ENCODE measurements around the gene CRIP2.
A peak's percentile ranks its signal among the peaks of the same experiment; 100 is the strongest.

The CRIP2 gene

DNA sequence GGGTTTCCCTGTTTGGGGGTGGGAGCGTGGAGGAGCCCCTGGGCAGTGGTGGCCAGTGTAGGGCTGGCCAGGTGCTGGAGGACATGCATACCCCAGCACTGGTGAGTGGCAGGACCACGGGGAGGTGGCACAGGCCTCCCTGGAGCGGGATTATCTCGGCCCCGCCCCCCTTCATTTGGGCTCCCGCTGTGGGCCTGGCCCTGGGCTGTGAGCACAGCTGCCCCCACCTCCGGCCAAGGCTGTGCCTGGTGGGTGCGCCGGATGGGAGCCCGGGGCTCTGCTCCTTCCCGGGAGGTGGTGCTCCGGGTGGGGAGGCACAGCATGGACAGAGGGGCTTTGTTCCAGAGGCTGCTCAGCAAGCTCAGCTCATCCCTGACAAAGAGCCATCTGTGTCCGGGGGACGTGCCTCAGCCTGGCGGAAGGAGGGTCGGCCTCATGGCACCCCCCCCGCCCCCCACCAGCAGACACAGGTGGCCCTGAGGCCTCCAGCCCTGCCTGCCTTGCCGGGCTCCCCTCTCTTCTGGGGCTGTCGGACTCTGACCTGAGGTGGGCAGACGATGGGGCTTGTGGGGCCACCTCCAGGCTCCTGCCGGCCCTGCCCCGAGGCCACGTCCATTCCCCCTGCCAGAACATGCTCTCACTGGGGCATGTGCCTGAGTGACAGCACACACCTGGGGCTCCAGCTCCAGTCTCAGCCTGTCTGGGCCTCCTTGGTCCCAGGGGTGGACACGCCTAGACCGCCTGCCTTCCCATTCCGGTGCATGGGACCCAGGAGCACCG, 24.8 kb downstream of the CRIP2 start:
- no peak for DNase-seq (ENCODE audit: low spot score)

DNA sequence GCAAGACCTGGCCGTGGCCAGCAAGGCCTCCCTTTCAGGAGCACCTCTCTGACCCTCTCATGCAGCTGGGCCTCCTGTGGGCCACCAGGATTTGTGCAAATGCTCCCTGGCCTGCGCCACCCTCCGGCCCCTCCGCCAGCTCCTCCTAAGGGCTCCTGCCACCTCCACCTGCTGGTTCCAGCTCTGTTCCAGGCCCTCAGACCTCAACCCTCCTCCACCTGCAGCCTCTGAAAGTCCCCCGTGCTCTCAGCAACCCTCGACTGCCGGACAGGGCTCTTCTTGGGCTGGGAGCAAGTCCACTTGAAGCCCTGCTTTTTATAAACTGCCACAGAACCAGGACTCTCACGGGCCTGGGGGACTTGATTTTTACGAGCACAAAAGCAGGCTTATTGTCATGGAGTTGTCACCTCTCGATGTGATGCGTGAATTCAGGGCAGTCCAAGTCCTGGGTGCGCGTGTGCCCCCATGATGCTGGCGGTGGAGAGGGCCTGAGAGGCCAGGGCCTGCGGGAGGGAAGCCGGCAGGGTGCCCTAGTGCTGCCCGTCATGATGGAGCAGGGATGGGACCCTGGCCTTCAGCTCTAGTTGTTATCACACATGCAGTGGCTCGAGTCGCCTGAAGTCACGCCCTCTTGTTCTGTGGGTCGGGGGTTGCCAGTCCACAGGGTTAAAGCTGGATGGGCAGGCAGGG, 25.6 kb downstream of the CRIP2 start:
- no peak for DNase-seq (ENCODE audit: low spot score)

DNA sequence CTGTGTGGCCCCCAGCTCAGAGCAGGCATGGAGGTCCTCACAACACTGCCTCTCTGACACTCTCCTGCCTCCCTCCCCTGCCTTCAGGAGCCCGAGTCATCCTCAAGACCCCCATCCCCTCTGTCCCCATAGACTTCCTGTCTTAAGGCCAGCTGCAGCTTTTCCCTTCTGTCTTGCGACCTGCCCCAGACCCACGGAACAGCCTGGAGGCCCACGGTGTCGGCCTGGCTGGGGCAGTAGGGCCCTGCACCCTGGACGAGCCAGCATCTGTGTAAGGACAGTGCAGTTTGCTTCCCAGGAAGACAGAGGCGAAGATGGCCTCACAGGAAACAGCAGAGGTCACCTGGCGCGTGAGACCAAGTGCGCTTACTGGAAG, 26.1 kb downstream of the CRIP2 start:
- no peak for DNase-seq (ENCODE audit: low spot score)

DNA sequence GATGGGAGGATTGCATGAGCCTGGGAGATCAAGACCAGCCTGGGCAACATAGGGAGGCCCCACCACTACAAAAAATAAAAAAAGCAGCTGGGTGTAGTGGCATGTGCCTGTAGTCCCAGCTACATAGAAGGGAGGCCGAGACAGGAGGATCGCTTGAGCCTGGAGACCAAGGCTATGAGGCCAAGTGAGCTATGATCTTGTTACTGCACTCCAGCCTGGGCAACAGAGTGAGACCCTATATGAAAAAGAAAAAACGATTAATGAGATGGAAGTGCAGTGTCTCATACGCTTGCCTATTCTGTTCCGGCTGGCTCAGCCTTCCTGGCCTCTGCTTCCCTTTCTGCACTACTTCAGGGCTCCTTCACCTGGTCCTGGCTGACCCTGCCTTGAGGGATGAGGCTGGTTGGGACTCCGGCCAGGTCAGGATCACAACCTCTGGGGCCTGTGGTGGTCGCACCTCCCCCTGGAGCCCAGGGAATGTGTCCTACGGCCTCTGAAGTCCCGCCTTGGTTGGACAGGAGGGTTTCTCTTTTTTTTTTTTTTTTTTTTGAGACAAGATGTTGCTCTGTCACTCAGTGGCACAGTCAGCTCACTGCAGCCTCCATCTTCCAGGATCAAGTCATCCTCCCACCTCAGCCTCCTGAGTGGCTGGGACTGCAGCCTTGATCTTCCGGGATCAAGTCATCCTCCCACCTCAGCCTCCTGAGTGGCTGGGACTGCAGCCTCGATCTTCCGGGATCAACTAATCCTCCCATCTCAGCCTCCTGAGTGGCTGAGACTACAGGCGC, 27.1 kb downstream of the CRIP2 start:
- DNase-seq (ENCODE audit: low spot score): no peak

DNA sequence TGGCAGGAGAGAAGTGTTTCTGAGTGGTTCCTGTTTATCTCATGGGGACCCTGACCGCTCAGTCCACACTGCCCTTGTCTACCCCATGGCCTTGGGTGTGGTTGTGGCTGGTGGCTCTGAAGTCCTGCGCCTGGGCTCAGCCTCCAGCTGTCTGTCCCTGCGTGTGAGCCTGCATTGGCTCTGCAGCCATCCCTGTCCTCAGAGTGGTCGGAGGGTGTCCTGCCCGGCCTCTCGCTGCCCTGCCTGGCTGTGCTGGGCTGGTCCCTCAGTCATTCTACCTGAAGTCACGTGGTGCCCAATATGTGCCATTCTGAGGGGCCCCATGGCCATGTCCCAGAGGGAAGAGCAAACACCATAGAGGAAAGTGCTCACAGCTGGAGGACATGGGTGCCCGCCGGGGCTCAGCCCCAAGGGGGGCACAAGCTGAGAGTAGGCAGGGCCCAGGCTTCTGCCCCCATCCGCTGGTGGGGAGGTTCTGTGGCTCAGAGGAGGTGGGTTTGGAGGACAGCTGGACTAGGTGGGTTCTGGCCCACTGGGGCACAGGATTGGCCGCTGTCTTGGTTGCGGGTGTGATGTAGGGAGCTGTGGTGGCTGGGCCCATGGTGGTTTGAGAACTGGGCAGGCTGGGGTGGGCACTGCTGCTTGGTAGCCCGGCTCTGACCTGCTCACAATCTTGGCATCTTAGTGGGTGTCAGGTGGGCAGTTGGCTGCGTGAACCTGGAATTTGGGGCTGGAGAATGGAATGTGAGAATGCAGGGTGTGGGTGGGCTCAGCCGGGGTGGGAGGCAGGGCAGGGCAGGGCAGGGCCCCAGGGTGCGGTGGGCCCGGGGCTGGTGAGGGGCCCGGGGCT, 28.1 kb downstream of the CRIP2 start:
- no peak for DNase-seq (ENCODE audit: low spot score)

DNA sequence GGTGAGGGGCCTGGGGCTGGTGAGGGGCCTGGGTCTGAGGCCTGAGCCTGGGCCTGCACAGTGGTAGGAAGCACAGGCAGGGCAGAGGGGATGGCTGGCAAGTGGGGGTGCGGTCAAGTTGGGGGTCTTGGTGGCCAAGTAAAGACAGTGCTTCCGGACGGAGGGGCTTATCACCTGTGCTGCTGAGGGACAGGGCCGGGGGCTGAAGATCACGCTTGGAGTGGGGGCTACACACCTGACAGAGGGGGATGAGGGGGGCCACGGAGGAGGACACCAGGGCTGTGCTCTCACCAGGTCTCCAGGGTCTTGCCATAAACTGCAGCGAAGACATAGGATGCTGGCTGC, 28.6 kb downstream of the CRIP2 start:
- DNase-seq (ENCODE audit: low spot score): no peak

DNA sequence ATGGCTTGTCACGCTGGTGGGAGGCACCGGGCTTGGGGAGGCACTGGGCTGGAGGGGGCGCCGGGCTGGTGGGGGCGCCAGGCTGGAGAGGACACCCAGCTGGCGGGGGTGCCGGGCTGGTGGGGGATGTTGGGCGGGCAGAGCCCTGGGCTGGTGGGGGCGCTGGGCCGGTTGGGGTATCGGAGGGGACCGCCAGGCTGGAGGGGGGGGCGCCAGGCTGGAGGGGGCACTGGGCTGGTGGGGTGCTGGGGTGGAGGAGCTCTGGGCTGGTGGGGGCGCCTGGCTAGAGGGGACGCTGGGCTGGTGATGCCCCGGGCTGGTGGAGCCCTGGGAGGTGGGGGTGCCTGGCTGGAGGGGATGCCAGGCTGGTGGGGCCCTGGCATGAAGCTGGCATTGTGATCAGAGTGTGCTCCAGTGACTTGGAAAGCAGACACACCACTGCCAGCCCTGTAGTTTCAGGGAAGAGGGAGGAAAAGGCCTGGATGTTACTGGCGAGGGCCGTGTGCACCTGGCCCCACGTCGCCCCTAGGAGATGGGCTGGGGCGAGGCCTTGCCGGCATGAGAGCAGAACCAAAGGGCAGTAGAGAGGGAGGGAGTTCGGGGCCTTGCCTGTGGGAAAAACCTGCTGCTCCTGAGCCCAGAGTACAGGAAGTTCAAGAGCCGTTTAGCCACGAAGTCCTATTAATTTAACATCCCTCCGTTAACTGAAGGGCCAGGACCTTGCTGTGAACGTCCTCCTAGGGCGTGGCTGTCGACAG, 29.5 kb downstream of the CRIP2 start:
- DNase-seq (ENCODE audit: low spot score): no peak

DNA sequence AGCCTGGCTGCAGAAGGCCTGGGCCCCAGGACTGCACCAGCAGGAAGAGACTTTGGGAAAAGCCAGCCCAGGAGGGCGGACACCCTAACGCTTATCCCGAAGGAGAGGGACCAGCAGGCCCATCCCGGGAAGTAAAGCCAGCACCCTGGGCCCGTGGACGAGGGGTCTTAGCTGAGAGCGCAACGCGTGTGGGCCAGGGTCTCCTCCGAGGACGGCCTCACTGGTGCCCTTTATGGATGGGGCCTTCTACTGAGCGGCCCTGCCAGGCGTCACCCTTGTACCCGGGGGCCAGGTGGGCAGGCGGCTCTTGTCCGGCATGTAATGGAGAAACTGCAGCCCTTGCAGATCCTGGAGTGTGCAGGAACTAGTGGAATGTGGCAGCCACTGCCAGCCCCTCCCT, 30.5 kb downstream of the CRIP2 start:
- DNase-seq (ENCODE audit: low spot score): no peak

DNA sequence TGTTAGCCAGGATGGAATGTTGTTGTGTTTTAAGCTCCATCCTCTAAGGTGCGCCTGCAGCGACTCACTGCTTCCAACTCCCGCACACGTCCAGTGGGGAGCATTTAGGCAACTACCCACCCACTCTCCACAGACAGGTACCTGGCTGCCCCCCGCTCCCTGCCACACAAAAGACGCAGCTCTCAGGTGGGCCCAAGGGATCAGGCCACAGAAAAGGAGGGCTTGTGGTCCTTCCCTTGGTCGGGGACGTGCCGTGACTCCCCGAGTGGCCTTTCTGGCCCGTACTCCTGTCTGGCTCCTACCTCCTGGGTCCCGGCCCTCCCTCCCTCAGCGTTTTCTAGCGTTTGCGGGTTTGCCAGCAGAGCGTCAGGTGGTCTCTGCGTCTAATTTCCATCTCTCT, 32.6 kb downstream of the CRIP2 start:
- DNase-seq (ENCODE audit: low spot score): no peak

DNA sequence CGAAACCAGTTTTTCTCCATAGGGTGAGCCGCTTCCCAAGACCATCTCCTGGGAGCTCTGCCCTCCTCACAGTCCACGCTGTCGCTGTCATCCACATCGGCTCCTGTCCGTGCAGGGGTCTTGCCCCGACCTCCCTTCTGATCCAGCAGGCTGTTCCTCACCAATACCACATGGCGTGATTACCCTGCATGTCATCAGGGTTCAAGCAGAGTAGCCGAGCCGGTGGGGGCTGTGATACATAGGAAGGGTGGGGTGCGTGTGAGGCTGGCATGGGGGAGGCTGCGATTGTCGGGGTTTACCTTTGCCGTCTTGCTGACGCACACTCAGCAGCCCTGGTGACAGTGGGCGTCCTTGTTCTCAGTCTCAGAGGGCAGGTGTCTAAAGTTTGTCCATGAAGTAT, 33.4 kb downstream of the CRIP2 start:
- no peak for DNase-seq (ENCODE audit: low spot score)

DNA sequence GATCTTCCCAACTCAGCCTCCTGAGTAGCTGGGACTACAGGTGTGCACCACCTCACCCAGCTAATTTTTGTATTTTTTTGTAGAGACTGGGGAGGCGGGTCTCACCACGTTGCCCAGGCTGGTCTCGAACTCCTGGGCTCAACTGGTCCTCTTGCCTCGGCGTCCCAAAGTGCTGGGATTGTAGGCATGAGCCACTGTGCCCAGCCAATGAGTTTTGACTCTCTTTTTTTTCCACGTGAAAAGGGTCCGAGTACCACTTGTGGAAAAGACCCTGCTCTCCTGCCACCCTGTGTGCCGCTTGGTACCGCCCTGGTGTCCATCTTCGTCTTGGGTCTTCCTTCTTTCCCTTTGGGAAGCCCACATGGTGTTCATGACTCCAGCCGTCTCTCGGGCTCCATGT, 34.0 kb downstream of the CRIP2 start:
- no peak for DNase-seq (ENCODE audit: low spot score)

DNA sequence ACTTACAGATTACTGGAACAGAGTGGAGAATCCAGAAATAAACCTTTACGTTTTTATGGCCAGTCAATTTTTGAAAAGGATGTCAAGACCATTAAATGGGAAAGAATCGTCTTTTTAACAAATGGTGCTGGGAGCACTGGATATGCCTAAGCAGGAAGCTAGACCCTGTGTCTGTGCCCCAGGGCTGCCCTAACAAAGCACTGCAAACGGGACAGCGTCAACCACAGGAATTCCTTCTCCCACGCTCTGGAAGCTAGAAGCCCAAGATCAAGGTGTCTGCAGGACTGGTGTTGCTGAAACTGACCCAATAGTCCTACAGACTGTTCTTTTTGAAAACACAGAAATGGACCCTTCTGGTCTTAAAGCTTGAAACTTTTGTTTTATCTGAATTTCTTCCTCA, 42.5 kb downstream of the CRIP2 start:
- DNase-seq (ENCODE audit: low spot score): no peak

DNA sequence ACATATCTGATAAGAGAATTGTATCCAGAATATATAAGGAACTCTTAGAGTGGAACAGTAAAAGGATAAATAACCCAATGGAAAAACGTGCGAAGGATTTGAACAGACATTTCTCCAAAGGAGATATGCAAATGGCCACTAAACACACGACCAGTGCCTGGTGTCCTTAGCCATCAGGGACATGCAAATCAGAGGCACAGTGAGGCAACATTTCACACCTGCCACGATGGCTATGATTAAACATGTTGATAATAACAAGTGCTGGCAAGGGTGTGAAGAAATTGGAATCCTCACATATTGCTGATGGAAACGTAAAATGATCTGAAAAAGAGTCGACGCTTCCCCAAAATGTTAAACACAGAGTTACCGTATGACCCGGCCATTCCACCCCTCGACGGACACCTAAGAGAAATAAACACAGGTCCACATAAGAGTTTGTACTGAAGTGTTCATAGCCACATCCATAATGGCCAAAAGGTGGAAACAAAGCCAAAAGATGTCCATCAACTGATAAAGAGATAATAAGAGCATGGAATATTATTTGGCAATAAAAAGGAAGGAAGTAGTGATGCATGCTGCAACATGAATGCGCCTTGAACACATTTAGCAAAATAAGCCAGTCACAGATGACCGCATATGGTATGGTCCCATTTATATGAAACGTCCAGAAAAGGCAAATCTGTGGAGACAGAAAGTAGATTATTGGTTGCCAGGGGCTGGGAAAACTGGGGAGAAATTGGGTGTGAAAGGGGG, 45.5 kb downstream of the CRIP2 start:
- no peak for DNase-seq (ENCODE audit: low spot score)

DNA sequence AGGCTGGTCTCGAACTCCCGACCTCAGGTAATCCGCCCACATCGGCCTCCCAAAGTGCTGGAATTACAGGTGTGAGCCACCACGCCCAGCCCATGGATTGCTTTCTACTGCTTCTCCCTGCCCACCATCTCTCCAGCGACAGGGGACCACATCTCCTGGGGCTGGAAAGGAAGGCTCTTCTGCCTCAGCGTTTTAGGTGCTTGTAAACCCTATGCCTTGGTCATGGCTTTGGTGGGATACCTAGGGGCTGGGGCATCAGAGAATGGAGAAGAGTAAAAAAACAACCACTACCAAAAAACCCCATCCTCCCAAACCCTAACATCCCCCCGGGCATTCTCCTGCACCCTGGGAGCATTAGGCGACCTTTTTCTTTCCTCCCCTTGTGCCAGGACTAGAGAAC, 50.7 kb downstream of the CRIP2 start:
- no peak for DNase-seq (ENCODE audit: low spot score)

DNA sequence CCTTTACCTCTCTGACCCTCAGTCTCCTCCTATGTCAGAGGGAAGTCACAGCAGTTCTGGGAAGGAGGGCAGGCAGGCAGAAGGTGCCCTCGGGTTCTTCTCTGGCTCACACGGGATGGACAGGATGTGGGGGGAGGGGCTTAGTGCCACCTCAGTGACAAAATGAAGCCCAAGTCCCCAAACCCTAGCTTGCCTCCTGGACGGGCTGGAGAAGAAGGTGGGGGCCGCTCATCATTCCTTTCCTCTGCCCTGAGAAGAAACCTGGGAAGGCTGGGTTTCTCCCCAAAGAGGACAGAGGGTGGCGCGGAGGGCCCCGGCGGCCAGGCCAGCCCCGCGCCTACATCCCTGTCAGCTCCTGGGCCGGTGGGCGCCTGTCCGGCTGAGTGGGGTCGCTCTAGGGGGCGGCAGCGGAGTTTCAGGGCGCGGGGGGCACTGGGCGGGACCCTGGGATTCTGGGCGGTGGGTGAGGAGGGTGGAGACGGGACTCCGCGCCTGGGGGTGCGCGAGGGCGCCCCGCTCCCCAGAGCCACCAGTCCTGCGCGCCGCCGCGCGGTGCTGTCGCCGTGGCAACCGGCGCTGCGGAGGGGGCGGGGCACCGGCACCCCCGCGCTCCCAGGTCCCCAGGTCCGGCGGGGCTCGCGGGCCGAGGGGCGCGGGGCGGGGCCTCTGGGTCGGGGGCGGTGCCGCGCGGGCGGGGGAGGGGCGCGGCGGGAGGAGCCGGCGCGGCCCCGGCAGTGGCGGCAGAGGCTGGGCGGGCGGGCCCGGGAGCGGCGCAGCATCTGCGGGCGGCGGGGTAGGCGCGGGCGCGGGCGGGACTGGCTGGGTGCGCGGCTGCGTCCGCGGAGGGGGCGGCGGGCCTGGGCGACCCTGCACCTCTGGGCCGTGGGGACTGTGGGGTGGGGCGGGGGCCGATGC, 51.5 kb downstream of the CRIP2 start, which contains the start of gene TMEM121:
Gene TMEM121, plus strand, starts transcription at position 723 of the 915 bp plus-strand sequence. CDS start 2,252 bp downstream, outside the sequence.
- no peak for DNase-seq (ENCODE audit: low spot score)

DNA sequence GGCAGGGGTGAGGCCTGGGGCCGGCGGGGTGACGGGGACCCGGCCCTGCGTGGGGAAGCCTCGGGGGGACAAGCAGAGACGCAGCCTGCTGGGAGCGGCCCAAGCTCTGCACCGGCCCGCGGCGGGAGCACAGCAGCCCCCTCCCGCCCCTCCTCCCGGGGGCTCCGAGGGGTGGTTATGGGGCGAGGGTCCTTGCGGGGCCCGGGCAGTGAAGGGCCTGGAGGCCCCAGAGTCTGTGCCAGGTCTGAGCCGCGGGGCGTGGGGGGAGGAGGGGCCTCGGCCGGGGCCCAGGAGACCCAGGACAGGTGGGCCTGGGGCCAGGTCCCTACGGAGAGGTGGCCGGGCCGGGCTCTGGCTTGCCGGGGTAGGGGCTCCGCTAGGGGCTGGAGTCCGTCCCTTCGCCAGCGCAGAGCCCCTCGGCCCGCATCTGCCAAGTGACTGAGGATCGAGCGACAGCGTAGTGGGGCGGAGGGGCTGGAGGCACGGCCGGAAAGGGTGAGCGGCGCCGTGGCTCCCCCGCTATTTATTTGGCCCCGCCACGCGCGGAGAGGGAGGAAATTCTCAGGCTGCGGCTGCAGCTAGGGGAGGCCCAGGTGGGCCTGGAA, 52.3 kb downstream of the CRIP2 start:
- DNase-seq (ENCODE audit: low spot score): no peak

DNA sequence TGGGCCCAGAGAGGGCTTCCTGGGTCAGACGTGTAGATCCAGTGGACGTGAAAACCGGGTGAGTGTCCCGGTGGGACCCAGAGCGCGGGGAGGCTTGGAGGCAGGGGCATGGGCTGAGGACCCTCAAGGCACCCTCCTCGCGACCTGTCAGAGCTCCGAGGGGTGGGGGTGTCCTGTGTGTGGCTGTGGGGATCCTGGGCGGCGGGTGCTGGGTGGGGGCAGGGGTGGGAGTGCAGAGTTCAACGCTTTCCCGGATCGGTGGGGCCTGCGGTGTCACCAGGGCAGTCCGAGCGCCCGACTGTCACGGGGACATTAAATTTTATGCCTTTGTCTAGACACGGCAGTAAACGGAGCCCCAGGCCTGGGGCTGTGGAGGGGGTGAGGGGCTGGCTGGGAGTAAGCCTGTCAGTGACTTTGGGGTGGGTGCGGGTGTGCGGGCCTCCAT, 52.8 kb downstream of the CRIP2 start:
- DNase-seq (ENCODE audit: low spot score): no peak

DNA sequence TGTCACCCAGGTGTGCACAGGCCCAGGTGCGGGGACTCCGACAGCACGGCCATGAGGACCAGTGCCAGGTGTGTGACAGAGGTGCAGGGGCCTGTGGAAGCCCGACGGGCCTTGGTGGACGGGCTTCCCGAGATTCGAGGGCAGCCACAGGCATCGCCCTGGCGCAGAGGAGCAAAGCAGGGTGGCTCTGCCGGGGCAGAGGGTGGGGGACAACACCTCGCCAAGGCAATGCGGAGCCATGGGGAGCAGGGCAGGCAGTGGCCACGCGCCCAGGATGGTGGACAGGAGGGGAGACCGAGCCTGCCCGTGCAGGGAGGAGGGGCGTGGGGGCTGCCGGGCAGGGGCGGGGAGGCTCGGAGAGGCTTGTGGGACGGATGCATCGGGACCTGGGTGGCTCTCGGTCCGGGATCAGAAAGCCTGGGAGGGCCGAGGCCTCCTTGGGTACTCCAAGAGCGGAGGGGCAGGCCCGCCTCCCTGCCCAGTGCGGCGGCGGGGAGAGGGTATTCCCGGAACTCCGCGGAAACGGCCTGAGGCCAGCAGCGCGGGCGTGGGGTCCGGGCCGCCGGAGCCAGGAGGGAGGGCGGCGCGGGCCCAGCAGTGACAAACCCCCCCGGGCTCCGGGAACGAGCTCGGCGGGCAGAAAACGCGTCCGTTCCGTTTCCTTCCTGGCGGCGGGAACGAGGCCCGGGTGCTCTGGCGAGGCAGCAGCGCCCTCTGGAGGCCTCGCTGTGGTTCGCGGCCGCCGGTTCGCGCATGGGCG, 53.4 kb downstream of the CRIP2 start:
- DNase-seq (ENCODE audit: low spot score): peak; percentile 81
